ENCODE data around the gene IFNA21. TPM values are rescaled to one million over a fixed set of nuclear protein-coding genes. Genes with fewer than 3 reads are reported as not detected.

IFNA21 gene
- total RNA-seq, 4 donors from 2014 or later = not detected

DNA sequence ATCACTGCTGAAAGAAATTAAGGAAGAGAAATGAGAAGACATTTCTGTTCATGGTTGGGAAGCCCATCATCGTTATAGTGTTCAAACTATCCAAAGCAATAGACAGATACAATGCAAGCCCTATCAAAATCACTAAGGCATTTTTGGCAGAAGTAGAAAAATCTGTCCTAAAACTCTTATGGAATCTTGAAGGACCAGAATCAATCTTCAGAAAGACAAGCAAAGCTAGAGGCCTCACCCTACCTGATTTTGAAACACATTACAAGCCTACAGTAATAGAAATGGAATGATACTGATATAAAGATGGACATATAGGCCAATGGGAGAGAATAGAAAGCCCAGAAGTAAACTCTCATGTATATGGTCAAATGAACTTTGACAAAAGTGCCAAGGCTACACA lies 4.9 kb upstream of the IFNA21 start:
- ATAC-seq = no peak

DNA sequence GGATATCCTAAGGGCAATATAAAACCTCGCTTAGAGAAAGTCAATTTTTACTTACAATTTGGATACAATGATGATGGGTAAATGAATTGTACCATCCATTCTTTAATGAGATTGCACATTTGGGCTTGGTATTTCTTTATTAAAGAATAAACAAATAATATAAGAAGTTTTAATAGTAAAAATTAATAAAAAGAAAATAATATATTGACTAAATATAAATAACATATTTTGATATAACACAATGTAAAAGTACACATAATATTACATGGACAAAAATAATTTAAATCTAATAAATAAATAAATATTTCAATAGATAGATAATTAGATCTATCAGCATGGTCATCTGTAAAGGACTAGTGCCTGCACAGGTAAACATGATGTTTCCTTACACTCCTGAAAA lies 944 bp downstream of the IFNA21 start:
- no peak for ATAC-seq
- 83 to 100% methylated on average over 1 of the region's 1 CpG for WGBS, 2 donors (ENCODE audit: low coverage in 1 of 2)
- Histone ChIP-seq H3K36me3 (no peaks in the 10 kb centered on the region), H3K27ac (no peak overlapping the region), H3K27me3 (no peaks in the 10 kb centered on the region), H3K4me1 (no peaks in the 10 kb centered on the region), H3K4me3 (no peak overlapping the region), H3K9me3 (no peaks in the 10 kb centered on the region)
- TF ChIP-seq, protein P1, sequence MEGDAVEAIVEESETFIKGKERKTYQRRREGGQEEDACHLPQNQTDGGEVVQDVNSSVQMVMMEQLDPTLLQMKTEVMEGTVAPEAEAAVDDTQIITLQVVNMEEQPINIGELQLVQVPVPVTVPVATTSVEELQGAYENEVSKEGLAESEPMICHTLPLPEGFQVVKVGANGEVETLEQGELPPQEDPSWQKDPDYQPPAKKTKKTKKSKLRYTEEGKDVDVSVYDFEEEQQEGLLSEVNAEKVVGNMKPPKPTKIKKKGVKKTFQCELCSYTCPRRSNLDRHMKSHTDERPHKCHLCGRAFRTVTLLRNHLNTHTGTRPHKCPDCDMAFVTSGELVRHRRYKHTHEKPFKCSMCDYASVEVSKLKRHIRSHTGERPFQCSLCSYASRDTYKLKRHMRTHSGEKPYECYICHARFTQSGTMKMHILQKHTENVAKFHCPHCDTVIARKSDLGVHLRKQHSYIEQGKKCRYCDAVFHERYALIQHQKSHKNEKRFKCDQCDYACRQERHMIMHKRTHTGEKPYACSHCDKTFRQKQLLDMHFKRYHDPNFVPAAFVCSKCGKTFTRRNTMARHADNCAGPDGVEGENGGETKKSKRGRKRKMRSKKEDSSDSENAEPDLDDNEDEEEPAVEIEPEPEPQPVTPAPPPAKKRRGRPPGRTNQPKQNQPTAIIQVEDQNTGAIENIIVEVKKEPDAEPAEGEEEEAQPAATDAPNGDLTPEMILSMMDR (IDR thresholded peaks at IDR 0.05) = no peak
- TF ChIP-seq POLR2A (IDR thresholded peaks at IDR 0.05) (no peak), EP300 (IDR thresholded peaks at IDR 0.05) (no peak), POLR2AphosphoS5 (IDR thresholded peaks at IDR 0.05) (no peak)

More for the DNA sequence above, 4.9 kb upstream of the IFNA21 start:
- Histone ChIP-seq H3K4me1 (no peaks in the 10 kb centered on the region), H3K9me3 (no peaks in the 10 kb centered on the region), H3K36me3 (no peaks in the 10 kb centered on the region), H3K27me3 (no peaks in the 10 kb centered on the region), H3K4me3 (no peak overlapping the region), H3K27ac (no peak overlapping the region)
- 59 to 67% methylated on average over 1 of the region's 1 CpG for WGBS, 2 donors (ENCODE audit: low coverage in 1 of 2)
- TF ChIP-seq, protein P1 (IDR thresholded peaks at IDR 0.05) = no peak
- TF ChIP-seq POLR2A (IDR thresholded peaks at IDR 0.05) (no peak), EP300 (IDR thresholded peaks at IDR 0.05) (no peak)

DNA sequence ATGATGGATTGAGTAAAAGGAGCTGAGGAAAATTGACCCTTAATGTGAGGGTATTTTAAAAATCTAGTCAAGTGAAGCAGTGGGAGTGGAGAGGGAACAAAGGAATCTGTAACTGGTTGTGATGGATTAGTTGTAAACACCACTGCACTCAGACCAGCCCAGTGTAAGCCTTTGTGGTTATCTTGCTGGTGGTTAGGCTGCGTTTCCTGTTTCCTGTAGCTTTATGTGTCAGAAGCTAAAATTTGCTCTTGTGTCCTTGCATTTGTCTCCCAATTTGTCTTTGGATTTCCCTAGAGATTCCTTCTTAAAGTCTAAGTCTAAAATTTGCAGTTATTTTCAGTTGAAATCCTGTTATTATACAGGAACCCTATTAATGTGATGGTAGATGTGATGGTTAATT lies 6.3 kb downstream of the IFNA21 start:
- no peak for ATAC-seq
- no peaks in the 10 kb centered on the region for H3K4me1 ChIP-seq
- H3K9me3 ChIP-seq = peaks cover 0 to 3% (median 0%) of the 10 kb centered on the region in 3 donors
- TF ChIP-seq POLR2AphosphoS5 (IDR thresholded peaks at IDR 0.05) (no peak), POLR2A (IDR thresholded peaks at IDR 0.05) (no peak), EP300 (IDR thresholded peaks at IDR 0.05) (no peak)
- TF ChIP-seq, protein P1 (IDR thresholded peaks at IDR 0.05) = no peak
- H3K27ac ChIP-seq = no peak overlapping the region
- H3K4me3 ChIP-seq = no peak overlapping the region
- no peaks in the 10 kb centered on the region for H3K27me3 ChIP-seq
- 8 to 33% methylated on average over 1 of the region's 1 CpG for WGBS, 2 donors (ENCODE audit: low coverage in 1 of 2)
- H3K36me3 ChIP-seq = no peaks in the 10 kb centered on the region

DNA sequence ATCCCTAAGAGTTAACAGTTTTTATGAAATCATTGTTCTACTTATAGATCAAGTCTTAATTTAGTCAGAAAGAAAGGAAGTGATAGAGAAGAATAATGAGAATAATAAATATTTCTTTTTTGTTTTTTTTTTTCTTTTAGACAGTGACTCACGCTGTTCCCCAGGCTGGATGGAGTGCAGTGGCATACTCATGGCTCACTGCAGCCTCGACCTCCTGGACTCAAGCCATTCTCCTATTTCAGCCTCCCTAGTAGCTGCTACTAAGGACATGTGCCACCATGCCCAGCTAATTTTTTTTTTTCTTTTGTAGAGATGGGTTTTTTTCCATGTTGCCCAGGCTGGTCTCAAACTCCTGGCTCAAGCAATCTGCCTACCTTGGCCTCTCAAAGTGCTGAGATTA lies 11.0 kb downstream of the IFNA21 start:
- ATAC-seq = no peak
- Histone ChIP-seq H3K4me1 (peaks cover 0 to 8% (median 0%) of the 10 kb centered on the region in 3 donors), H3K27ac (no peak overlapping the region), H3K4me3 (no peak overlapping the region), H3K27me3 (no peaks in the 10 kb centered on the region), H3K36me3 (no peaks in the 10 kb centered on the region), H3K9me3 (peaks cover 0 to 3% (median 0%) of the 10 kb centered on the region in 3 donors)
- TF ChIP-seq EP300 (IDR thresholded peaks at IDR 0.05) (no peak), POLR2AphosphoS5 (IDR thresholded peaks at IDR 0.05) (no peak), POLR2A (IDR thresholded peaks at IDR 0.05) (no peak)
- TF ChIP-seq, protein P1 (IDR thresholded peaks at IDR 0.05) = no peak
- 63 to 64% methylated on average over 2 of the region's 2 CpGs for WGBS, 2 donors (ENCODE audit: low coverage in 1 of 2)

DNA sequence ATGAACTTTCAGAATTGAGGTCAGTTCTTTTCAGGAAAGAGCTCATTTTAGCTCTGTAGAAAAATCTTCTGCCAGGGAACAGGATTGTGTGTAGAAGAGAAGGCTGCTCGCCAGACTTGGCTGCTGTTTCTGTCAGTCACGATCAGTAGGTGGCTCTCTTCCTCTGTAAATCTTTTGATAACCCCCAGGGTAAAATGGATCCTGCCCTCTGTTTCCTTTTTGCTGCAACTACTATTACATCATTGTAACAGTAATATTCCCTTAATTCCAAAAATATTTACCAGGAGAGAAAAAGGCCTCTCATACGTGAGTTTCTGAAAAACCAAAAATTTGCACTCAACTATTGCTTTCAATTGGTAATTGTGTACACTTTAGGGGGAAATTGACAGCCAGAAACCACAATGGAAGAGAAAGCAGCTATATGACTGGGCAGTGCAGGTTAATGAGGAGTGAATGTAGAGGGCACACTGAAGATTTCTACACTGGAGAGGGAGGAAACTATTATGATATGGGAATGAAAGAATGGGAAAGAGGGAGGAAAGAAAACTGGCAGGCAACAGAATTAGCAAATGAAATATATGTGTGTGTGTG lies 12.3 kb downstream of the IFNA21 start:
- Histone ChIP-seq H3K27ac (no peak overlapping the region), H3K4me3 (no peak overlapping the region), H3K36me3 (no peaks in the 10 kb centered on the region), H3K9me3 (peaks cover 0 to 2% (median 0%) of the 10 kb centered on the region in 3 donors), H3K4me1 (peaks cover 0 to 8% (median 0%) of the 10 kb centered on the region in 3 donors), H3K27me3 (no peaks in the 10 kb centered on the region)
- TF ChIP-seq POLR2A (IDR thresholded peaks at IDR 0.05) (no peak), EP300 (IDR thresholded peaks at IDR 0.05) (no peak)
- WGBS, 2 donors (ENCODE audit: low coverage in 1 of 2) = 9 to 31% methylated on average over 2 to 3 of the region's 3 CpGs
- no peak for ATAC-seq
